ENCODE data around the gene C22orf15.

The C22orf15 gene

GRCh38 chr22:23773483-23774113 is 10.8 kb downstream of the C22orf15 start:
- no peak for DNase-seq

GRCh38 chr22:23774114-23774921 is 11.5 kb downstream of the C22orf15 start:
- DNase-seq: no peak

- DNase-seq: no peak
These were observed 12.2 kb downstream of the C22orf15 start for GRCh38 chr22:23774922-23775436.

- DNase-seq: no peak
These were observed 13.1 kb downstream of the C22orf15 start for GRCh38 chr22:23775779-23776375.

GRCh38 chr22:23777776-23778576 is 15.2 kb downstream of the C22orf15 start:
- no peak for DNase-seq

GRCh38 chr22:23778577-23778900 is 15.7 kb downstream of the C22orf15 start:
- DNase-seq: no peak

- no peak for DNase-seq
These were observed 16.3 kb downstream of the C22orf15 start for GRCh38 chr22:23779083-23779482.

GRCh38 chr22:23779731-23780130 is 16.9 kb downstream of the C22orf15 start:
- no peak for DNase-seq

- no peak for DNase-seq
These were observed 17.5 kb downstream of the C22orf15 start for GRCh38 chr22:23780146-23780748.

- no peak for DNase-seq
These were observed 18.3 kb downstream of the C22orf15 start for GRCh38 chr22:23781065-23781464.

GRCh38 chr22:23781511-23782183 is 18.9 kb downstream of the C22orf15 start:
- no peak for DNase-seq

GRCh38 chr22:23782252-23782651 is 19.5 kb downstream of the C22orf15 start:
- DNase-seq: no peak

GRCh38 chr22:23782703-23783102 is 19.9 kb downstream of the C22orf15 start:
- DNase-seq: no peak

- DNase-seq: no peak
These were observed 20.7 kb downstream of the C22orf15 start for GRCh38 chr22:23783265-23784150.

- no peak for DNase-seq
These were observed 21.5 kb downstream of the C22orf15 start for GRCh38 chr22:23784215-23784732.

- no peak for DNase-seq
These were observed 23.5 kb downstream of the C22orf15 start for GRCh38 chr22:23786261-23786710.

GRCh38 chr22:23786752-23787599 is 24.2 kb downstream of the C22orf15 start, which contains the start of gene SMARCB1:
Gene SMARCB1, plus strand, starts transcription at chr22:23786966. Its CDS starts 204 bp downstream, at chr22:23787170.
- DNase-seq: peak; percentile 86

- no peak for DNase-seq
These were observed 24.8 kb downstream of the C22orf15 start for GRCh38 chr22:23787600-23787896.

GRCh38 chr22:23787910-23788309 is 25.1 kb downstream of the C22orf15 start:
- DNase-seq: no peak

- peak; percentile 44 for DNase-seq
These were observed 26.3 kb downstream of the C22orf15 start for GRCh38 chr22:23789121-23789520.

Data from NCI-H1436 (cell line).